Measurements from ENCODE around the gene MKNK2. TPM values are rescaled to one million over a fixed set of nuclear protein-coding genes. Genes with fewer than 3 reads are reported as not detected.

The MKNK2 gene
- total and polyA plus RNA-seq, 2 of the 13 experiments (the other 11 are each of a cell fraction or from before 2014, with no cell fraction given), result 44.9 to 112 TPM

DNA sequence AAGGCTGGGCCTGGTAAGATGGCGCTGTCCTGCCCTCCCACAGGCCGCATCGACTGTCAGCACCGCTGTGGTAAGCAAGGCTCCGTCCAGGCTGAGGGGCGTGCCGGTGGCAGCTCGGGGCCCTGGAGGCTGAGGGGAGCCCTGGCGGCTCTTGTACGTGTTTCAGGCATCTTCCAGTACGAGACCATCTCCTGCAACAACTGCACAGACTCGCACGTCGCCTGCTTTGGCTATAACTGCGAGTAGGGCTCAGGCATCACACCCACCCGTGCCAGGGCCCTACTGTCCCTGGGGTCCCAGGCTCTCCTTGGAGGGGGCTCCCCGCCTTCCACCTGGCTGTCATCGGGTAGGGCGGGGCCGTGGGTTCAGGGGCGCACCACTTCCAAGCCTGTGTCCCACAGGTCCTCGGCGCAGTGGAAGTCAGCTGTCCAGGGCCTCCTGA, 46.9 kb upstream of the MKNK2 start:
- peak; percentile 5 for ATAC-seq
- in situ Hi-C loops (cut with HindIII; ENCODE audit: extremely low pct_ligation_motif_present, low pct_unique_long_range_greater_than_20kb) (no loop called here), intact Hi-C loops (cut with micrococcal nuclease; ENCODE audit: unreplicated experiment) (no loop called here)
- no peak for FAIRE-seq
- POLR2A ChIA-PET, result interaction anchor here (0.6 kb wide), 2 partner anchors 82 to 133 kb away, joined by 3 read pairs; no protein-coding TSS in a partner anchor
- no peak overlapping the region for H3K27ac ChIP-seq (ENCODE audit: extremely low read length, insufficient read depth, low read length)
- H3K4me1 ChIP-seq (ENCODE audit: insufficient read depth, low read length), result peaks cover 27% of the 10 kb centered on the region
- BruUV-seq (replicated peaks), result no TSS peak
- TF ChIP-seq MTA1 (CRISPR knock-in tag; IDR thresholded peaks at IDR 0.05; ENCODE audit: borderline replicate concordance), result 0 out of 2 replicates have a peak, but pooled peaks have one; percentile 18
- TF ChIP-seq AGO2 (optimal IDR thresholded peaks at IDR 0.05; ENCODE audit: low read depth, low read length), result peak; percentile 81
- TF ChIP-seq MIXL1 (CRISPR knock-in tag; IDR thresholded peaks at IDR 0.05), result no peak
- TF ChIP-seq, protein P1, sequence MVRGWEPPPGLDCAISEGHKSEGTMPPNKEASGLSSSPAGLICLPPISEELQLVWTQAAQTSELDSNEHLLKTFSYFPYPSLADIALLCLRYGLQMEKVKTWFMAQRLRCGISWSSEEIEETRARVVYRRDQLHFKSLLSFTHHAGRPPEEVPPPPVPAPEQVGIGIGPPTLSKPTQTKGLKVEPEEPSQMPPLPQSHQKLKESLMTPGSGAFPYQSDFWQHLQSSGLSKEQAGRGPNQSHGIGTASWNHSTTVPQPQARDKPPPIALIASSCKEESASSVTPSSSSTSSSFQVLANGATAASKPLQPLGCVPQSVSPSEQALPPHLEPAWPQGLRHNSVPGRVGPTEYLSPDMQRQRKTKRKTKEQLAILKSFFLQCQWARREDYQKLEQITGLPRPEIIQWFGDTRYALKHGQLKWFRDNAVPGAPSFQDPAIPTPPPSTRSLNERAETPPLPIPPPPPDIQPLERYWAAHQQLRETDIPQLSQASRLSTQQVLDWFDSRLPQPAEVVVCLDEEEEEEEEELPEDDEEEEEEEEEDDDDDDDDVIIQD (CRISPR knock-in tag; IDR thresholded peaks at IDR 0.05; ENCODE audit: low read depth), result no peak
- no peaks in the 10 kb centered on the region for H3K27me3 ChIP-seq (ENCODE audit: control insufficient read depth in 1 of 2, insufficient read depth in 2 of 2, low read length in 2 of 2)
- 40% methylated on average over 2 of the region's 23 CpGs for WGBS (ENCODE audit: low lambda C conversion rate)
- H3K4me2 ChIP-seq (ENCODE audit: low read depth, low read length), result peak overlapping the region; percentile 99; the same call in 1 of the 2 replicates
- 0 out of 2 replicates have a peak overlapping the region, but pooled peaks have one; percentile 8 for H3K9ac ChIP-seq (ENCODE audit: insufficient read depth, low read depth, low read length)
- H2AFZ ChIP-seq (ENCODE audit: low read length), result no peak overlapping the region
- peaks cover 7% of the 10 kb centered on the region for H3K79me2 ChIP-seq (ENCODE audit: insufficient read depth, low read length)
- no peak for DNase-seq (ENCODE audit: low spot score)
- peaks cover 15 to 27% of the 10 kb centered on the region in 2 experiments for H3K36me3 ChIP-seq (replicated peaks in 1 of 2; ENCODE audit: control insufficient read depth in 1 of 2, insufficient read depth in 2 of 2, low read length in 2 of 2)
- CTCF ChIA-PET (ENCODE audit: low intra/inter-chr PET ratio, low total read pairs), result no interaction called here
- H4K20me1 ChIP-seq (ENCODE audit: insufficient read depth, low read length), result no peaks in the 10 kb centered on the region; the same call in 1 of the 2 replicates
- peak overlapping the region in 1 of 3 experiments; percentile 86; a peak in 1 of 6 replicates for H3K4me3 ChIP-seq (replicated peaks in 1 of 3; ENCODE audit: insufficient read depth in 1 of 3, low read depth in 2 of 3, low read length in 3 of 3)
- no peaks in the 10 kb centered on the region for H3K9me3 ChIP-seq (ENCODE audit: low read length)

DNA sequence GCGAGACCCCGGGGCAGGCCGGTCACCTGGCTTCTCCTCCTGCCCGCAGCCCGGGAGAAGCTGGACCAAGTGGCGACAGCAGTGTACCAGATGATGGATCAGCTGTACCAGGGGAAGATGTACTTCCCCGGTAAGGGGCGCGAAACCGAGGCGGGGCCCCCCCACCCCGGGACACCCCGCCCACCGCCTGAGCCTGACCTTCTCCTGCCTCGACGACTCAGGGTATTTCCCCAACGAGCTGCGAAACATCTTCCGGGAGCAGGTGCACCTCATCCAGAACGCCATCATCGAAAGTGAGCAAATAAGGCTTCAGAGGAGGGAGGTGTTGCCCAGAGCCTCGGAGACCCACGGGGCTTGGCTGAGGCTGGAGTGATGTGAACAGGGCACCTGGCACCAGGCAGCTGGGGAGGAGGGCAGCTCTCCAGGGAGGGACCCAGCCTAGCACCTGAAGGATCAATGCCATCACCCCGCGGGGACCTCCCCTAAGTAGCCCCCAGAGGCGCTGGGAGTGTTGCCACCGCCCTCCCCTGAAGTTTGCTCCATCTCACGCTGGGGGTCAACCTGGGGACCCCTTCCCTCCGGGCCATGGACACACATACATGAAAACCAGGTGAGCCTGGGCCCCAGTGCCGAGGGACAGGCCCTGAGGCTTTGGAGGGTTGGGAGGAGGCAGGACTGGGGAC, 46.3 kb upstream of the MKNK2 start:
- FAIRE-seq (no peak), DNase-seq (ENCODE audit: low spot score) (no peak), ATAC-seq (peak; percentile 3)
- Histone ChIP-seq H3K79me2 (ENCODE audit: insufficient read depth, low read length) (peaks cover 7% of the 10 kb centered on the region), H3K4me2 (ENCODE audit: low read depth, low read length) (peak overlapping the region; percentile 99), H3K9ac (ENCODE audit: insufficient read depth, low read depth, low read length) (peak overlapping the region; percentile 49; the same call in 1 of the 2 replicates), H4K20me1 (ENCODE audit: insufficient read depth, low read length) (no peaks in the 10 kb centered on the region), H2AFZ (ENCODE audit: low read length) (no peak overlapping the region), H3K4me3 (replicated peaks in 1 of 3; ENCODE audit: insufficient read depth in 1 of 3, low read depth in 2 of 3, low read length in 3 of 3) (peak overlapping the region; percentile 53 to 86 (median 66)), H3K27me3 (ENCODE audit: control insufficient read depth in 1 of 2, insufficient read depth in 2 of 2, low read length in 2 of 2) (no peaks in the 10 kb centered on the region), H3K4me1 (ENCODE audit: insufficient read depth, low read length) (peaks cover 24% of the 10 kb centered on the region), H3K27ac (ENCODE audit: extremely low read length, insufficient read depth, low read length) (no peak overlapping the region), H3K9me3 (ENCODE audit: low read length) (no peaks in the 10 kb centered on the region), H3K36me3 (replicated peaks in 1 of 2; ENCODE audit: control insufficient read depth in 1 of 2, insufficient read depth in 2 of 2, low read length in 2 of 2) (peaks cover 15 to 27% of the 10 kb centered on the region in 2 experiments)
- in situ Hi-C loops (cut with HindIII; ENCODE audit: extremely low pct_ligation_motif_present, low pct_unique_long_range_greater_than_20kb) (no loop called here), intact Hi-C loops (cut with micrococcal nuclease; ENCODE audit: unreplicated experiment) (no loop called here)
- ChIA-PET POLR2A (interaction anchor here (0.6 kb wide), 2 partner anchors 81 to 134 kb away, joined by 3 read pairs; no protein-coding TSS in a partner anchor), CTCF (ENCODE audit: low intra/inter-chr PET ratio, low total read pairs) (no interaction called here)
- WGBS (ENCODE audit: low lambda C conversion rate), result 14% methylated on average over 10 of the region's 30 CpGs
- BruUV-seq (replicated peaks), result no TSS peak
- TF ChIP-seq CENPT (CRISPR knock-in tag; IDR thresholded peaks at IDR 0.05; ENCODE audit: low read depth) (no peak), ELF3 (CRISPR knock-in tag; IDR thresholded peaks at IDR 0.05) (no peak), ZNF329 (CRISPR knock-in tag; IDR thresholded peaks at IDR 0.05; ENCODE audit: low read depth) (0 out of 2 replicates have a peak, but pooled peaks have one; percentile 12)
- TF ChIP-seq, protein P2, sequence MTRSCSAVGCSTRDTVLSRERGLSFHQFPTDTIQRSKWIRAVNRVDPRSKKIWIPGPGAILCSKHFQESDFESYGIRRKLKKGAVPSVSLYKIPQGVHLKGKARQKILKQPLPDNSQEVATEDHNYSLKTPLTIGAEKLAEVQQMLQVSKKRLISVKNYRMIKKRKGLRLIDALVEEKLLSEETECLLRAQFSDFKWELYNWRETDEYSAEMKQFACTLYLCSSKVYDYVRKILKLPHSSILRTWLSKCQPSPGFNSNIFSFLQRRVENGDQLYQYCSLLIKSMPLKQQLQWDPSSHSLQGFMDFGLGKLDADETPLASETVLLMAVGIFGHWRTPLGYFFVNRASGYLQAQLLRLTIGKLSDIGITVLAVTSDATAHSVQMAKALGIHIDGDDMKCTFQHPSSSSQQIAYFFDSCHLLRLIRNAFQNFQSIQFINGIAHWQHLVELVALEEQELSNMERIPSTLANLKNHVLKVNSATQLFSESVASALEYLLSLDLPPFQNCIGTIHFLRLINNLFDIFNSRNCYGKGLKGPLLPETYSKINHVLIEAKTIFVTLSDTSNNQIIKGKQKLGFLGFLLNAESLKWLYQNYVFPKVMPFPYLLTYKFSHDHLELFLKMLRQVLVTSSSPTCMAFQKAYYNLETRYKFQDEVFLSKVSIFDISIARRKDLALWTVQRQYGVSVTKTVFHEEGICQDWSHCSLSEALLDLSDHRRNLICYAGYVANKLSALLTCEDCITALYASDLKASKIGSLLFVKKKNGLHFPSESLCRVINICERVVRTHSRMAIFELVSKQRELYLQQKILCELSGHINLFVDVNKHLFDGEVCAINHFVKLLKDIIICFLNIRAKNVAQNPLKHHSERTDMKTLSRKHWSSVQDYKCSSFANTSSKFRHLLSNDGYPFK (CRISPR knock-in tag; IDR thresholded peaks at IDR 0.05; ENCODE audit: borderline replicate concordance), result 0 out of 2 replicates have a peak, but pooled peaks have one; percentile 3
- TF ChIP-seq, protein P3, sequence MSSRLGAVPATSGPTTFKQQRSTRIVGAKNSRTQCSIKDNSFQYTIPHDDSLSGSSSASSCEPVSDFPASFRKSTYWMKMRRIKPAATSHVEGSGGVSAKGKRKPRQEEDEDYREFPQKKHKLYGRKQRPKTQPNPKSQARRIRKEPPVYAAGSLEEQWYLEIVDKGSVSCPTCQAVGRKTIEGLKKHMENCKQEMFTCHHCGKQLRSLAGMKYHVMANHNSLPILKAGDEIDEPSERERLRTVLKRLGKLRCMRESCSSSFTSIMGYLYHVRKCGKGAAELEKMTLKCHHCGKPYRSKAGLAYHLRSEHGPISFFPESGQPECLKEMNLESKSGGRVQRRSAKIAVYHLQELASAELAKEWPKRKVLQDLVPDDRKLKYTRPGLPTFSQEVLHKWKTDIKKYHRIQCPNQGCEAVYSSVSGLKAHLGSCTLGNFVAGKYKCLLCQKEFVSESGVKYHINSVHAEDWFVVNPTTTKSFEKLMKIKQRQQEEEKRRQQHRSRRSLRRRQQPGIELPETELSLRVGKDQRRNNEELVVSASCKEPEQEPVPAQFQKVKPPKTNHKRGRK (CRISPR knock-in tag; IDR thresholded peaks at IDR 0.05), result no peak
- TF ChIP-seq, protein P4, sequence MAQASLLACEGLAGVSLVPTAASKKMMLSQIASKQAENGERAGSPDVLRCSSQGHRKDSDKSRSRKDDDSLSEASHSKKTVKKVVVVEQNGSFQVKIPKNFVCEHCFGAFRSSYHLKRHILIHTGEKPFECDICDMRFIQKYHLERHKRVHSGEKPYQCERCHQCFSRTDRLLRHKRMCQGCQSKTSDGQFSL (CRISPR knock-in tag; IDR thresholded peaks at IDR 0.05), result 0 out of 2 replicates have a peak, but pooled peaks have one; percentile 22

Measured in HepG2 (cell line).